Epithelial cell of esophagus (primary cell): Measurements from ENCODE around the gene RAB3IL1.
A peak's percentile ranks its signal among the peaks of the same experiment; 100 is the strongest.

Source experiments
- DNase-seq: peaks from one replicate; pipeline ENCODE4 v3.0.0; 2010; ENCODE audit warnings: low read depth
- H3K4me3 ChIP-seq: 2 replicates; pipeline ENCODE4 v1.5.1; 2011; ENCODE audit warnings: mild to moderate bottlenecking, low read length, control low read depth
- TF ChIP-seq, protein P1 (sequence below): IDR thresholded peaks from 2 replicates; pipeline ENCODE4 v1.5.1; 2011; ENCODE audit warnings: low read depth, mild to moderate bottlenecking, low read length, control low read depth, inconsistent platforms; ENCODE audit not compliant: insufficient read depth; ENCODE audit errors: missing control alignments

The RAB3IL1 gene

DNA sequence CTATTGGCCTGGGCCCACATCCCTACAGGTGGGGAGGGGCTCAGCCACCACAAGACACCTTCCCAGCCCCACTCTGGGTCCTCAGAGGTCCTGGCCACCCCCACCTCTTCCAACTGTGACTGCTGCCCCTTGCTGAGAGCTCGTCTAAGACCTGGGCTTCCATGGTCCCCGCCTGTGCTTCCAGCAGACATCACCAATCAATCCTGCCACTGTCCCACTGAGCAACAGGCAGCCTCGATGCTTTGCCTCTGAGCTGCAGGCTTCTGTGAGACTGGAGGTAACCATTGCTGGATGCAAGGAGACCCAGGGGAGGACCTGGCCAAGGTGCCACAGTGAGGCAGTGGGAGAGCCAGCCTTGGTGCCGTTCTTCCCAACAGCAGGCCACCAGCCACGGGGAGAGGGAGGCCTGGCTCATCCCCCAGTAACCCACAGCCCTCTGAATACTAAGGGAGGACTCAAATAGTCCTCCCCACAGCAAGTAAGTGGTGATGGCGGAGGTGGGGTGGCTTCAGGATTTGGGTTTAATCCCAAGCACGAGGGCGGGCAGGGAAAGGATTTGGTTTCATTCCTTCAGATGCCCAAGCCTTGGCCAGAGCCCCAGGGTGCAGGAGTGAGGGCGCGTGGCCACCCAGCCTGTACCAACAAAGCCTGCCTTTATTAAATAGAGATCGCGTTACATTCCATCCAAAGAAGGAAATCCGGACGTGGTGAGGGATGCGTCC, 20.5 kb downstream of the RAB3IL1 start:
- TF ChIP-seq, protein P1, sequence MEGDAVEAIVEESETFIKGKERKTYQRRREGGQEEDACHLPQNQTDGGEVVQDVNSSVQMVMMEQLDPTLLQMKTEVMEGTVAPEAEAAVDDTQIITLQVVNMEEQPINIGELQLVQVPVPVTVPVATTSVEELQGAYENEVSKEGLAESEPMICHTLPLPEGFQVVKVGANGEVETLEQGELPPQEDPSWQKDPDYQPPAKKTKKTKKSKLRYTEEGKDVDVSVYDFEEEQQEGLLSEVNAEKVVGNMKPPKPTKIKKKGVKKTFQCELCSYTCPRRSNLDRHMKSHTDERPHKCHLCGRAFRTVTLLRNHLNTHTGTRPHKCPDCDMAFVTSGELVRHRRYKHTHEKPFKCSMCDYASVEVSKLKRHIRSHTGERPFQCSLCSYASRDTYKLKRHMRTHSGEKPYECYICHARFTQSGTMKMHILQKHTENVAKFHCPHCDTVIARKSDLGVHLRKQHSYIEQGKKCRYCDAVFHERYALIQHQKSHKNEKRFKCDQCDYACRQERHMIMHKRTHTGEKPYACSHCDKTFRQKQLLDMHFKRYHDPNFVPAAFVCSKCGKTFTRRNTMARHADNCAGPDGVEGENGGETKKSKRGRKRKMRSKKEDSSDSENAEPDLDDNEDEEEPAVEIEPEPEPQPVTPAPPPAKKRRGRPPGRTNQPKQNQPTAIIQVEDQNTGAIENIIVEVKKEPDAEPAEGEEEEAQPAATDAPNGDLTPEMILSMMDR = no peak
- no peak for DNase-seq
- H3K4me3 ChIP-seq = no peak overlapping the region

DNA sequence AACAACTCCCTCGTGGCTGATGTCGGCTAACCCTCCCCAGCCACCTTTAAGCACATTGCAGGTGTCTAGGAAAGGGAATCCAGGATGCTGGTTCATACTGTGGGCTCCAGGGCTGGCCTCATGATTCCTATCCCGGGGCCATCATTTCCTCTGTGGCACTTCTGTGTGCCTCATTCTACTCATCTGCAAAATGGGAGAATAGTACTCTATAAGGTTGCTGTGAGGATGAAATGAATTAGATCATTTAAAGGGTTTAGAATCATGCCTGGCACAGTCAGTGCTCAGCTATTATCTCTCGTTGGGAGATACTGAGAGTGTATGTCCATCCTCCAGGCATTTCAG, 21.7 kb downstream of the RAB3IL1 start:
- DNase-seq = no peak
- TF ChIP-seq, protein P1 = no peak
- no peak overlapping the region for H3K4me3 ChIP-seq

DNA sequence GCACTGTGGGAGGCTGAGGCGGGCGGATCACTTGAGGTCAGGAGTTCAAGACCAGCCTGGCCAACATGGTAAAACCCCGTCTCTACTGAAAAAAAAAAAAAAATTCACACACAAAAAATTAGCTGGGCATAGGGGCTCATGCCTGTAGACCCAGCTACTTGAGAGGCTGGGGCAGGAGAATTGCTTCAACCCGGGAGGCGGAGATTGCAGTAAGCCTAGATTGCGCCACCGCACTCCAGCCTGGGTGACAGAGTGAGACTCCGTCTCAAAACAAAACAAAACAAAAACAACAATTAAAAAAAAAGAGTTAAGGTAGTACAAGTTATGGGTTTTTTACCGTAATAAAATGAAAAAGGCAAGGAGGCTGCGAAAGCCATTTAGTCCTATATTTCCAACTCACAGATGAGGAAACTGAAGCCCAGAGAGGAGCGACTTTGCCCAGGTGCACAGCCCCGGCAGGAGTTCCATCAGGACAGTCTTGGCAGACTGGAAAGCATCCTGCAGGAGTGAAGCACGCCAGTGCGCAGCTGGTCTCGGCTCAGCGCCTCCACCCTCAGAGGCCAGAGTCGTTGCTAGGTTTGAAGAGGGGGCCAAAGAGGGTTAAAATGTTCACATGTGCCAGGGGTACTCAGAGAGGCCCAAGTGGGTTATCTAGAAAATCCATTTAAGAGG, 22.2 kb downstream of the RAB3IL1 start:
- no peak for DNase-seq
- H3K4me3 ChIP-seq = no peak overlapping the region
- TF ChIP-seq, protein P1 = no peak

DNA sequence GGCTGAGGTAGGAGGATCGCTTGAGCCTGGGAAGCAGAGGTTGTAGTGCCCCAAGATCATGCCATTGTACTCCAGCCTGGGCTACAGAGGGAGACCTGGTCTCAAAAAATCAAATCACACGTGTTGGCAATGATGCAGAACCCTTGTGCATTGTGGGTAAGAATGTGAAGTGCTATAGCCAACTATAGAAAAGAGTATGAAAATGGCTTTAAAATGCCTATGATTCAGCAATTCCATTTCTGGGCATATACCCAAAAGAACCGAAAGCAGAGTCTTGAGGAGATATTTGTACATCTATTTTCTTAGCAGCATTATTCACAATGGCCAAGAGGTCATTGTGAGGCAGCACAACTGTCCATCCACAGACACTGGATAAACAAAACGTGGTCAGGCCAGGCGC, 23.4 kb downstream of the RAB3IL1 start:
- no peak overlapping the region for H3K4me3 ChIP-seq
- DNase-seq = no peak
- TF ChIP-seq, protein P1 = no peak

DNA sequence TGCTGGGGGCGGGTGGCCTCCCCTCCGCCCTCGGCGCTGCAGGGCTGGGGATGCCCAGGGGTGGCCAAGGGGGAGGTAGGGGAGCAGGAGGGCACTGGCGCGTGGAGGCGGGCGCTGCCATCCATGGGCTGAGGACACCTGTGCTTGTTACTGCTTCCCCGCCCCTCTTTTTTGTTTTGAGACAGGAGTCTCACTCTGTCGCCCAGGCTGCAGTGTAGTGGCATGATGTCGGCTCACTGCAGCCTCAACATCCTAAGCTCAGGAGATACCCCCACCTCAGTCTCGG, 25.3 kb downstream of the RAB3IL1 start:
- no peak for DNase-seq
- no peak overlapping the region for H3K4me3 ChIP-seq
- TF ChIP-seq, protein P1 = no peak

DNA sequence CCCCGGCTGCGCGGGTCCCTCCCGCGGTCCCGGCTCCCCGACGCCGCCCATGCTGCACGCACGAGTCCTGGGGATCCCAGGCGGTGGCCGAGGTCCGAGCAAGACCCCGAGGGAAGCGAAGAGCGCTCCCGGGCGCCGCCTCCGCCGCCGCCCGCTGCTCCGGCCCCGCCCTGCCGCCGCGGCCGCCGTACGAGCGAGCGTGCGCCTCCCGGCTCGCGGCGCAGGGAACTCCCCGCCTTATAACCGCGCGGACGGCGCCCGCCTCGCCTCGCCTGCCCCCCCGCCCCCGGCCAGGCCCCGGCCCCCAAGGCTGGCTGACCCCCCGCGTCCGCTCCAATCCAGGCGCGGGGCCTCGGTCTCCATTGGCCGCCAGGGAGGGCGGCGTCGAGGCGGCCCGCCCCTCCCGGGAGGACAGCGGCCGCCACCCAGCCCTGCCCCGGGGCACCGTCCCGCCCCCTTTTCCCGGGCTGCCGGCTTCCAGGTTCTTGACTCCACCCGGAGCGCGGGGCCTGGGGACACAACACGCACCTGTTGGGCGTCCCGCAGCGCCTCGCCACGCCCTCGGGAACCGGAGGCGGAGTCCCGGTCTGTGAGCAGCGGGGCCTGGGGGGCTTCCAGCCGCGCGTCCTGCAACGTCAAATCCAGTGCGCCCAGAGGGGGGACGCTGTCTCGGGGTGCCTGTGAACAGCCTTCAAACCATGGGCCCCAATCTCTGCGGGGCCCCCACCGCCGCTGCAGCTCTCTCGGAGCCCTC, 25.9 kb downstream of the RAB3IL1 start, which contains the start of gene FADS3:
Gene FADS3 (minus strand): TSS at position 215 of the 754 bp plus-strand sequence. CDS start 164 bp downstream, at position 51.
- H3K4me3 ChIP-seq = peak within 1 kb of the TSS; percentile 55
- DNase-seq = peak; percentile 74
- TF ChIP-seq, protein P1 = no peak
